ENCODE data around the gene ZNF225. TPM values are rescaled to one million over a fixed set of nuclear protein-coding genes. Genes with fewer than 3 reads are reported as not detected.

Gene ZNF225
- total and polyA plus RNA-seq, 9 of the 15 experiments (the other 6 are each of a cell fraction or from before 2014, with no cell fraction given): 1.4 to 4.2 (median 2.2) TPM

DNA sequence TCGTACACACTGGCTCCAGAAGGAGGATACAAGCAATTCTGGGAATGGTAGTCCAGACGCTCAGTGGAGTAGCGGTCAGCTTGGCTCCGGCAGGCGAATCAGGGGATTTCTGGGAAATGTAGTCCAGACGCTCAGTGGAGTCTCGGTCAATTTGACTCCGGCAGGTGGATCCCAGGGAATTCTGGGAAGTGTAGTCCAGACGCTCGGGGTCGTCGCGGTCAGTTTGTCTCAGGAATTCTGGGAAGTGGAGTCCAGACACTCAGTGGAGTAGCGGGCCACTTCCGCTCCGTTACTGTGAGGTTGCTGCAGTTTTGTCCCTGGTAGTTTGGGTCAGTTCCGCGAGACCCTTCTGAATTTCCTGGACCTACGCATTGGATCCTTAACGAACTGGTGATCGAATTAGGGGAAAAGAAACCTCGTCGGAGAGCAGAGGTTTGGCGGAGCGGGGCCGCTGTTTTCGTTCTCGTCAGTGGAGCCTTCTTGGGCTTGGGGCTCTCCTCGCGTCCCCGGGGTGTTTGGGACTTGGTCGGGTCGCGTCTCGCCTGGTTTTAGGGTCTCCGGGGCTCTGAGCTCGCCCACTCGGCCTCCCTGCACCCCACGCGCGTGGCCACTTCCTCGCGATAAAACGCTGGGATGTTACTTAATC lies at the start of gene ZNF225 (continued):
- 0 out of 2 replicates have a peak, but pooled peaks have one; percentile 50 for TF ChIP-seq SMAD3 (CRISPR knock-in tag; conservative IDR thresholded peaks at IDR 0.05)
- TF ChIP-seq POLR2H (tag; IDR thresholded peaks at IDR 0.05; ENCODE audit: low read depth): peak; percentile 43; the same call in 1 of the 2 replicates
- no peak for TF ChIP-seq TEAD2 (tag; IDR thresholded peaks at IDR 0.05)
- no peak for TF ChIP-seq TAF7 (tag; IDR thresholded peaks at IDR 0.05)
- no peak for TF ChIP-seq HDAC2 (IDR thresholded peaks at IDR 0.05)
- peak; percentile 50 for TF ChIP-seq CHD2 (IDR thresholded peaks at IDR 0.05; ENCODE audit: low read depth, low read length)
- peak; percentile 72; the same call in 1 of the 2 replicates for TF ChIP-seq MTA1 (IDR thresholded peaks at IDR 0.05; ENCODE audit: borderline replicate concordance)
- TF ChIP-seq RCOR1 (IDR thresholded peaks at IDR 0.05; ENCODE audit: borderline replicate concordance in 1 of 2, low read depth in 2 of 2, low read length in 2 of 2): no peak
- no peak for TF ChIP-seq SMARCB1 (IDR thresholded peaks at IDR 0.05; ENCODE audit: insufficient read length, low read depth)
- TF ChIP-seq NRF1 (conservative IDR thresholded peaks at IDR 0.05 in 1 of 2, IDR thresholded peaks at IDR 0.05 in 1 of 2): peak; percentile 69 to 76
- TF ChIP-seq, protein P1, sequence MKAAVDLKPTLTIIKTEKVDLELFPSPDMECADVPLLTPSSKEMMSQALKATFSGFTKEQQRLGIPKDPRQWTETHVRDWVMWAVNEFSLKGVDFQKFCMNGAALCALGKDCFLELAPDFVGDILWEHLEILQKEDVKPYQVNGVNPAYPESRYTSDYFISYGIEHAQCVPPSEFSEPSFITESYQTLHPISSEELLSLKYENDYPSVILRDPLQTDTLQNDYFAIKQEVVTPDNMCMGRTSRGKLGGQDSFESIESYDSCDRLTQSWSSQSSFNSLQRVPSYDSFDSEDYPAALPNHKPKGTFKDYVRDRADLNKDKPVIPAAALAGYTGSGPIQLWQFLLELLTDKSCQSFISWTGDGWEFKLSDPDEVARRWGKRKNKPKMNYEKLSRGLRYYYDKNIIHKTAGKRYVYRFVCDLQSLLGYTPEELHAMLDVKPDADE (conservative IDR thresholded peaks at IDR 0.05; ENCODE audit: control insufficient read depth, low read depth, low read length): peak; percentile 99
- TF ChIP-seq ZNF197 (CRISPR knock-in tag; IDR thresholded peaks at IDR 0.05; ENCODE audit: low read depth): peak; percentile 92
- TF ChIP-seq L3MBTL2 (IDR thresholded peaks at IDR 0.05): peak; percentile 54
- TF ChIP-seq ELF1 (tag; IDR thresholded peaks at IDR 0.05): peak; percentile 95
- TF ChIP-seq YY1 (IDR thresholded peaks at IDR 0.05; ENCODE audit: borderline replicate concordance in 1 of 3, control insufficient read depth in 1 of 3, extremely low read depth in 1 of 3, insufficient read depth in 3 of 3, insufficient read length in 1 of 3, insufficient replicate concordance in 2 of 3, low read depth in 1 of 3, low read length in 2 of 3): peak in 2 of 3 experiments; percentile 53 to 65
- TF ChIP-seq MTA3 (IDR thresholded peaks at IDR 0.05; ENCODE audit: borderline replicate concordance): peak; percentile 16; the same call in 1 of the 2 replicates
- TF ChIP-seq MTF1 (CRISPR knock-in tag; IDR thresholded peaks at IDR 0.05; ENCODE audit: borderline replicate concordance): no peak
- TF ChIP-seq, protein P2, sequence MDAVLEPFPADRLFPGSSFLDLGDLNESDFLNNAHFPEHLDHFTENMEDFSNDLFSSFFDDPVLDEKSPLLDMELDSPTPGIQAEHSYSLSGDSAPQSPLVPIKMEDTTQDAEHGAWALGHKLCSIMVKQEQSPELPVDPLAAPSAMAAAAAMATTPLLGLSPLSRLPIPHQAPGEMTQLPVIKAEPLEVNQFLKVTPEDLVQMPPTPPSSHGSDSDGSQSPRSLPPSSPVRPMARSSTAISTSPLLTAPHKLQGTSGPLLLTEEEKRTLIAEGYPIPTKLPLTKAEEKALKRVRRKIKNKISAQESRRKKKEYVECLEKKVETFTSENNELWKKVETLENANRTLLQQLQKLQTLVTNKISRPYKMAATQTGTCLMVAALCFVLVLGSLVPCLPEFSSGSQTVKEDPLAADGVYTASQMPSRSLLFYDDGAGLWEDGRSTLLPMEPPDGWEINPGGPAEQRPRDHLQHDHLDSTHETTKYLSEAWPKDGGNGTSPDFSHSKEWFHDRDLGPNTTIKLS (IDR thresholded peaks at IDR 0.05; ENCODE audit: borderline replicate concordance, low read depth): peak; percentile 93
- TF ChIP-seq BDP1 (IDR thresholded peaks at IDR 0.05; ENCODE audit: insufficient read depth, insufficient read length): no peak
- peak in 1 of 2 experiments; percentile 87; a peak in 1 of 4 replicates for TF ChIP-seq SIN3A (IDR thresholded peaks at IDR 0.05; ENCODE audit: borderline replicate concordance in 2 of 2, control insufficient read depth in 1 of 2, low read depth in 2 of 2, low read length in 2 of 2)
- 0 out of 2 replicates have a peak, but pooled peaks have one; percentile 49 for TF ChIP-seq PML (IDR thresholded peaks at IDR 0.05; ENCODE audit: low read length)
- TF ChIP-seq GABPA (tag; conservative IDR thresholded peaks at IDR 0.05; ENCODE audit: low read depth): peak; percentile 94
- TF ChIP-seq BHLHE40 (IDR thresholded peaks at IDR 0.05; ENCODE audit: low read length): peak; percentile 29; the same call in 1 of the 2 replicates
- TF ChIP-seq TEAD4 (IDR thresholded peaks at IDR 0.05; ENCODE audit: low read length): 0 out of 2 replicates have a peak, but pooled peaks have one; percentile 18
- no peak for TF ChIP-seq TEAD4 (CRISPR knock-in tag; IDR thresholded peaks at IDR 0.05; ENCODE audit: borderline replicate concordance)
- no peak for TF ChIP-seq NCOA6 (IDR thresholded peaks at IDR 0.05)
- TF ChIP-seq ZNF436 (CRISPR knock-in tag; IDR thresholded peaks at IDR 0.05): no peak

Measured in K562 (cell line).